GM23338 (cell line): ENCODE results near the gene PACSIN3.

Experiments used
- CTCF ChIP-seq, 2 experiments: fragments of 200-600 bp in 1 of 2; sonication (generic) in 1 of 2; conservative IDR thresholded peaks; 2 replicates each; pipeline versions ENCODE4 v1.5.1 to v1.6.1; 2016 to 2017; ENCODE audit warnings: antibody characterized with exemption in 2 of 2, low read depth in 2 of 2, mild to moderate bottlenecking in 2 of 2, moderate library complexity in 1 of 2
- ETS1 ChIP-seq: IDR thresholded peaks from 2 replicates; pipeline ENCODE4 v1.6.1; 2016; ENCODE audit warnings: antibody characterized with exemption
- EZH2phosphoT487 ChIP-seq: fragments of 200-600 bp; sonication (generic); IDR thresholded peaks from one replicate; pipeline ENCODE4 v1.8.1; 2018; ENCODE audit warnings: antibody characterized with exemption; ENCODE audit not compliant: unreplicated experiment
- POLR2AphosphoS5 ChIP-seq: IDR thresholded peaks from 2 replicates; pipeline ENCODE4 v1.6.1; 2016; ENCODE audit warnings: antibody characterized with exemption, low read depth
- REST ChIP-seq: IDR thresholded peaks from one replicate; pipeline ENCODE4 v1.6.1; 2018; ENCODE audit warnings: antibody characterized with exemption; ENCODE audit not compliant: unreplicated experiment

GRCh38 chr11:47152126-47152952 lies 33.9 kb downstream of the PACSIN3 start:
- no peak for TF ChIP-seq CTCF (conservative IDR thresholded peaks at IDR 0.05; ENCODE audit: low read depth in 2 of 2)
- no peak for TF ChIP-seq POLR2AphosphoS5
- TF ChIP-seq REST, result no peak
- TF ChIP-seq ETS1, result no peak
- no peak for TF ChIP-seq EZH2phosphoT487
